Heart left ventricle (tissue), 13 donors: Measurements from ENCODE around the gene OLFM3.

Experiments used
- POLR2A ChIP-seq, 2 donors: fragments of 450-650 bp; IDR thresholded peaks; one replicate each; pipeline ENCODE4 v1.6.1; 2017; ENCODE audit warnings: antibody characterized with exemption in 2 of 2, mild to moderate bottlenecking in 2 of 2, moderate library complexity in 2 of 2
- TF ChIP-seq, protein P1 (sequence below), 12 donors: fragments of 200-600 bp; sonication (generic) in 4 of 12; IDR thresholded peaks; one replicate each; pipeline versions ENCODE4 v1.5.0 to v1.8.0; 2018 to 2022; ENCODE audit warnings: antibody characterized with exemption in 12 of 12, mild to moderate bottlenecking in 5 of 12
- donor health status: ischemic (EF 13 %, LVEDD 7.1; RV severe dilation, severe dysfunction).
- donor health status: DM: no; HTN: yes; CAD: no.
- donor health status: DM: no; HTN: no; CAD: no.
- donor health status: ischemic (EF 25% LVEDD 6.9; RV normal size, moderate dysfunction).
- donor health status: ischemic (EF 25% LVEDD 5.7; RV mildly dilated, moderate dysfunction).
- donor health status: ischemic (EF 35%, LVEDD 5.7; RV mildly dilated, moderate dysfunction).
- donor health status: nonischemic (EF 11% LVEDD 7.7; RV severe dilation, severe dysfunction).
- donor health status: DM: yes; HTN: yes; CAD: no.
- donor health status: PGD.
- donor health status: ischemic (EF 29% LVEDD 5.4; RV normal size, mild dysfunction).
- donor health status: nonischemic (EF 23%, LVEDD 6.1; RV moderate dilation, normal function).

DNA sequence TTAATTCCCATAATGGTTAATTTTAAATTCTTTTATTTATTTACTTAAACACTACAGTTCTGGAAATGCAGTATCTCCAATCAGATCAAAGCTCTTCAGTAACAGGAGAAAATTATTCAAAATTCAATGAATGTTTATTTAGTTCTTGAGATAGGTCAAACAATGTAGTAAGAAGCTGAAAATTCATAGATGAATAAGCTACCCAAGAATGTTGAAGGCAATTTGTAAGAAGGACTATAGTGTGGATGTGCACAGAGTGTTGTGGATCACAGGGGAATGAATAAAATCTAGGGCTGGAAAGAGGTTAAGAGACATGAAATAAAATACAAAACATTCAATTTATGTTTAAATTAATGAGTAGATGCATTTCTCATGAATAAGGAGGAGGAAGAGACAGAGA is 72.0 kb downstream of the OLFM3 start:
- TF ChIP-seq, protein P1, sequence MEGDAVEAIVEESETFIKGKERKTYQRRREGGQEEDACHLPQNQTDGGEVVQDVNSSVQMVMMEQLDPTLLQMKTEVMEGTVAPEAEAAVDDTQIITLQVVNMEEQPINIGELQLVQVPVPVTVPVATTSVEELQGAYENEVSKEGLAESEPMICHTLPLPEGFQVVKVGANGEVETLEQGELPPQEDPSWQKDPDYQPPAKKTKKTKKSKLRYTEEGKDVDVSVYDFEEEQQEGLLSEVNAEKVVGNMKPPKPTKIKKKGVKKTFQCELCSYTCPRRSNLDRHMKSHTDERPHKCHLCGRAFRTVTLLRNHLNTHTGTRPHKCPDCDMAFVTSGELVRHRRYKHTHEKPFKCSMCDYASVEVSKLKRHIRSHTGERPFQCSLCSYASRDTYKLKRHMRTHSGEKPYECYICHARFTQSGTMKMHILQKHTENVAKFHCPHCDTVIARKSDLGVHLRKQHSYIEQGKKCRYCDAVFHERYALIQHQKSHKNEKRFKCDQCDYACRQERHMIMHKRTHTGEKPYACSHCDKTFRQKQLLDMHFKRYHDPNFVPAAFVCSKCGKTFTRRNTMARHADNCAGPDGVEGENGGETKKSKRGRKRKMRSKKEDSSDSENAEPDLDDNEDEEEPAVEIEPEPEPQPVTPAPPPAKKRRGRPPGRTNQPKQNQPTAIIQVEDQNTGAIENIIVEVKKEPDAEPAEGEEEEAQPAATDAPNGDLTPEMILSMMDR (IDR thresholded peaks at IDR 0.05): no peak
- TF ChIP-seq POLR2A (IDR thresholded peaks at IDR 0.05): no peak
